Measurements from ENCODE around the gene SLC7A8.

The SLC7A8 gene

DNA sequence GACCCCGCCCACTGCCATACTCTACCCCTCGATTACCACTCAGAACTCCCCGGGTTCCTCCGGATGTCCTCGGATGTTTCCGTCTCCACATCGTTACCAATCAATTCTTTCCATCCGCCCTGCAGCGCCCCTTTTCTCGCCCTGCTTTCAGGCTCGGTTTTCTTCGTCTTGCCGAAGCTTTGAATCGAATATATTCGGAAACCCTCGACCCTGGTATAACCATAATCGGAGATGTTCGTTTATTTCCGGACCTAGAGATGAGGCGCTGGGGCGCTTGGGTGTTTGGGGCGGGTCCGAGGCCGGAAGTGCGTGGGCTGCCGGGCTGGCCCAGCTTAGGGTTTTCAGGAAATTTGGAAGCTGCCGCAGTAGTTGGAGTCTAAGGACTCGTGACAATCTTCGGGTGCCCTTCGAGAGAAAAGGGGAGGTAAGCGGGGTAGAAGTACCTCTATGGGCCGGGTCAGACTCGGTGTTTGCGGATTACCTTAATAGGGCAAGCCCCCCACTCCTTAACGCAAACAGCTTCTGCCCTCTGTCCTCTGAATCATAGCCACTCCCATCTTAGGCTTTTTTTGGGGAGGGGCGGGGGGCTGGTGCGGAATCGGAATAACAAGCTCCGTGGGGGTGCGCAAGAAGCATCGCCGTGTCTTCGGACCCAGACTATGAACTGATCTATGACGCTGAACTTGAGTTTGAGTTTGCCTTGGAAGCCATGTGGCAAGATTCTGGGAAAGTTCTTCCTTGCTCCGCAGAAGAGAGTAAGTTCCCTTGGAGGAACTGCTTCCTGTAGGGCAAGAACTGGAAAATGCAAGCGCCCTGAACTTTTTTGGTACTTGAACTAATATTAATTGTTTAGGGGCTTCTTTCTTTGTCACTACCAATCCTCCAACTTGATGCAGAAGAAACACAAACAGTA lies 88.0 kb downstream of the SLC7A8 start, which contains the start of gene C14orf119 (continued):
- TF ChIP-seq, protein P1, sequence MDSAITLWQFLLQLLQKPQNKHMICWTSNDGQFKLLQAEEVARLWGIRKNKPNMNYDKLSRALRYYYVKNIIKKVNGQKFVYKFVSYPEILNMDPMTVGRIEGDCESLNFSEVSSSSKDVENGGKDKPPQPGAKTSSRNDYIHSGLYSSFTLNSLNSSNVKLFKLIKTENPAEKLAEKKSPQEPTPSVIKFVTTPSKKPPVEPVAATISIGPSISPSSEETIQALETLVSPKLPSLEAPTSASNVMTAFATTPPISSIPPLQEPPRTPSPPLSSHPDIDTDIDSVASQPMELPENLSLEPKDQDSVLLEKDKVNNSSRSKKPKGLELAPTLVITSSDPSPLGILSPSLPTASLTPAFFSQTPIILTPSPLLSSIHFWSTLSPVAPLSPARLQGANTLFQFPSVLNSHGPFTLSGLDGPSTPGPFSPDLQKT (IDR thresholded peaks at IDR 0.05; ENCODE audit: borderline replicate concordance, low read depth, low read length): peak; percentile 46; the same call in 1 of the 2 replicates
- TF ChIP-seq ZNF341 (tag by site-specific recombination; IDR thresholded peaks at IDR 0.05; ENCODE audit: low read depth) (peak; percentile 53), ZNF560 (tag by site-specific recombination; IDR thresholded peaks at IDR 0.05; ENCODE audit: borderline replicate concordance) (no peak), ZNF302 (tag by site-specific recombination; IDR thresholded peaks at IDR 0.05; ENCODE audit: low read depth) (no peak), ZNF223 (tag by site-specific recombination; IDR thresholded peaks at IDR 0.05) (no peak), ZNF585B (tag by site-specific recombination; IDR thresholded peaks at IDR 0.05) (no peak), ZNF24 (tag by site-specific recombination; IDR thresholded peaks at IDR 0.05) (0 out of 2 replicates have a peak, but pooled peaks have one; percentile 24), RBAK (tag by site-specific recombination; IDR thresholded peaks at IDR 0.05) (no peak), ZNF274 (IDR thresholded peaks at IDR 0.05; ENCODE audit: low read length) (no peak), ZNF274 (tag by site-specific recombination; IDR thresholded peaks at IDR 0.05; ENCODE audit: borderline replicate concordance) (no peak), BCL11A (tag by site-specific recombination; IDR thresholded peaks at IDR 0.05; ENCODE audit: low read depth) (no peak), ZFP3 (tag by site-specific recombination; IDR thresholded peaks at IDR 0.05; ENCODE audit: low read depth) (no peak), SP3 (tag by site-specific recombination; IDR thresholded peaks at IDR 0.05) (peak; percentile 63), ZNF473 (tag by site-specific recombination; IDR thresholded peaks at IDR 0.05) (no peak), ZNF521 (tag by site-specific recombination; IDR thresholded peaks at IDR 0.05) (no peak), ZNF610 (tag by site-specific recombination; IDR thresholded peaks at IDR 0.05; ENCODE audit: borderline replicate concordance) (no peak), ZNF571 (tag by site-specific recombination; IDR thresholded peaks at IDR 0.05) (no peak), SALL2 (tag by site-specific recombination; IDR thresholded peaks at IDR 0.05; ENCODE audit: borderline replicate concordance) (no peak), MYNN (tag by site-specific recombination; IDR thresholded peaks at IDR 0.05; ENCODE audit: borderline replicate concordance) (no peak), ZNF792 (tag by site-specific recombination; IDR thresholded peaks at IDR 0.05) (no peak), ZNF16 (tag by site-specific recombination; IDR thresholded peaks at IDR 0.05; ENCODE audit: low read depth) (no peak), ZNF433 (tag by site-specific recombination; IDR thresholded peaks at IDR 0.05; ENCODE audit: low read depth) (no peak), ZNF555 (tag by site-specific recombination; conservative IDR thresholded peaks at IDR 0.05) (no peak), ZNF837 (tag by site-specific recombination; IDR thresholded peaks at IDR 0.05) (no peak), ZNF133 (tag by site-specific recombination; IDR thresholded peaks at IDR 0.05) (no peak), ZNF510 (tag by site-specific recombination; IDR thresholded peaks at IDR 0.05; ENCODE audit: insufficient replicate concordance) (no peak), KLF9 (tag by site-specific recombination; IDR thresholded peaks at IDR 0.05; ENCODE audit: low read depth) (peak; percentile 53)
- TF ChIP-seq, protein P2, sequence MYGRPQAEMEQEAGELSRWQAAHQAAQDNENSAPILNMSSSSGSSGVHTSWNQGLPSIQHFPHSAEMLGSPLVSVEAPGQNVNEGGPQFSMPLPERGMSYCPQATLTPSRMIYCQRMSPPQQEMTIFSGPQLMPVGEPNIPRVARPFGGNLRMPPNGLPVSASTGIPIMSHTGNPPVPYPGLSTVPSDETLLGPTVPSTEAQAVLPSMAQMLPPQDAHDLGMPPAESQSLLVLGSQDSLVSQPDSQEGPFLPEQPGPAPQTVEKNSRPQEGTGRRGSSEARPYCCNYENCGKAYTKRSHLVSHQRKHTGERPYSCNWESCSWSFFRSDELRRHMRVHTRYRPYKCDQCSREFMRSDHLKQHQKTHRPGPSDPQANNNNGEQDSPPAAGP (tag by site-specific recombination; IDR thresholded peaks at IDR 0.05): peak; percentile 47
- TF ChIP-seq, protein P3, sequence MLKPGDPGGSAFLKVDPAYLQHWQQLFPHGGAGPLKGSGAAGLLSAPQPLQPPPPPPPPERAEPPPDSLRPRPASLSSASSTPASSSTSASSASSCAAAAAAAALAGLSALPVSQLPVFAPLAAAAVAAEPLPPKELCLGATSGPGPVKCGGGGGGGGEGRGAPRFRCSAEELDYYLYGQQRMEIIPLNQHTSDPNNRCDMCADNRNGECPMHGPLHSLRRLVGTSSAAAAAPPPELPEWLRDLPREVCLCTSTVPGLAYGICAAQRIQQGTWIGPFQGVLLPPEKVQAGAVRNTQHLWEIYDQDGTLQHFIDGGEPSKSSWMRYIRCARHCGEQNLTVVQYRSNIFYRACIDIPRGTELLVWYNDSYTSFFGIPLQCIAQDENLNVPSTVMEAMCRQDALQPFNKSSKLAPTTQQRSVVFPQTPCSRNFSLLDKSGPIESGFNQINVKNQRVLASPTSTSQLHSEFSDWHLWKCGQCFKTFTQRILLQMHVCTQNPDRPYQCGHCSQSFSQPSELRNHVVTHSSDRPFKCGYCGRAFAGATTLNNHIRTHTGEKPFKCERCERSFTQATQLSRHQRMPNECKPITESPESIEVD (tag by site-specific recombination; IDR thresholded peaks at IDR 0.05): no peak
- TF ChIP-seq, protein P4, sequence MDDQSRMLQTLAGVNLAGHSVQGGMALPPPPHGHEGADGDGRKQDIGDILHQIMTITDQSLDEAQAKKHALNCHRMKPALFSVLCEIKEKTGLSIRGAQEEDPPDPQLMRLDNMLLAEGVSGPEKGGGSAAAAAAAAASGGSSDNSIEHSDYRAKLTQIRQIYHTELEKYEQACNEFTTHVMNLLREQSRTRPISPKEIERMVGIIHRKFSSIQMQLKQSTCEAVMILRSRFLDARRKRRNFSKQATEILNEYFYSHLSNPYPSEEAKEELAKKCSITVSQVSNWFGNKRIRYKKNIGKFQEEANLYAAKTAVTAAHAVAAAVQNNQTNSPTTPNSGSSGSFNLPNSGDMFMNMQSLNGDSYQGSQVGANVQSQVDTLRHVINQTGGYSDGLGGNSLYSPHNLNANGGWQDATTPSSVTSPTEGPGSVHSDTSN (CRISPR knock-in tag; IDR thresholded peaks at IDR 0.05): no peak
- TF ChIP-seq, protein P5, sequence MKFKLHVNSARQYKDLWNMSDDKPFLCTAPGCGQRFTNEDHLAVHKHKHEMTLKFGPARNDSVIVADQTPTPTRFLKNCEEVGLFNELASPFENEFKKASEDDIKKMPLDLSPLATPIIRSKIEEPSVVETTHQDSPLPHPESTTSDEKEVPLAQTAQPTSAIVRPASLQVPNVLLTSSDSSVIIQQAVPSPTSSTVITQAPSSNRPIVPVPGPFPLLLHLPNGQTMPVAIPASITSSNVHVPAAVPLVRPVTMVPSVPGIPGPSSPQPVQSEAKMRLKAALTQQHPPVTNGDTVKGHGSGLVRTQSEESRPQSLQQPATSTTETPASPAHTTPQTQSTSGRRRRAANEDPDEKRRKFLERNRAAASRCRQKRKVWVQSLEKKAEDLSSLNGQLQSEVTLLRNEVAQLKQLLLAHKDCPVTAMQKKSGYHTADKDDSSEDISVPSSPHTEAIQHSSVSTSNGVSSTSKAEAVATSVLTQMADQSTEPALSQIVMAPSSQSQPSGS (tag by site-specific recombination; IDR thresholded peaks at IDR 0.05; ENCODE audit: low read depth): no peak
- TF ChIP-seq, protein P6, sequence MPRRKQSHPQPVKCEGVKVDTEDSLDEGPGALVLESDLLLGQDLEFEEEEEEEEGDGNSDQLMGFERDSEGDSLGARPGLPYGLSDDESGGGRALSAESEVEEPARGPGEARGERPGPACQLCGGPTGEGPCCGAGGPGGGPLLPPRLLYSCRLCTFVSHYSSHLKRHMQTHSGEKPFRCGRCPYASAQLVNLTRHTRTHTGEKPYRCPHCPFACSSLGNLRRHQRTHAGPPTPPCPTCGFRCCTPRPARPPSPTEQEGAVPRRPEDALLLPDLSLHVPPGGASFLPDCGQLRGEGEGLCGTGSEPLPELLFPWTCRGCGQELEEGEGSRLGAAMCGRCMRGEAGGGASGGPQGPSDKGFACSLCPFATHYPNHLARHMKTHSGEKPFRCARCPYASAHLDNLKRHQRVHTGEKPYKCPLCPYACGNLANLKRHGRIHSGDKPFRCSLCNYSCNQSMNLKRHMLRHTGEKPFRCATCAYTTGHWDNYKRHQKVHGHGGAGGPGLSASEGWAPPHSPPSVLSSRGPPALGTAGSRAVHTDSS (tag by site-specific recombination; IDR thresholded peaks at IDR 0.05): no peak
